ENCODE data around the gene IFT20. TPM values are rescaled to one million over a fixed set of nuclear protein-coding genes. Genes with fewer than 3 reads are reported as not detected.
"Not testable (repeated sequence)": the region's sequence is repeated elsewhere in the genome, so short reads cannot be mapped to it uniquely, and the experiment has no call there.

IFT20 gene
- total RNA-seq, 1 donor from 2014 or later = 63.7 TPM

- Mint-ChIP-seq H3K9me3 (ENCODE audit: low read depth) (no peaks in the 10 kb centered on the region), H3K4me3 (ENCODE audit: unreplicated experiment) (no peak overlapping the region), H3K4me1 (ENCODE audit: low read depth) (peaks cover 36% of the 10 kb centered on the region), H3K27ac (ENCODE audit: unreplicated experiment) (peak overlapping the region; percentile 17), H3K27me3 (ENCODE audit: low read depth) (no peaks in the 10 kb centered on the region), H3K36me3 (ENCODE audit: low read depth) (peaks cover 24% of the 10 kb centered on the region)
- TF ChIP-seq CTCF (IDR thresholded peaks at IDR 0.05) = no peak
- peak; percentile 94 for DNase-seq (ENCODE audit: low spot score)
These were observed 4.2 kb upstream of the IFT20 start for GRCh38 chr17:28339431-28339830.

GRCh38 chr17:28338769-28339212 is 3.5 kb upstream of the IFT20 start:
- peak; percentile 64 for DNase-seq (ENCODE audit: low spot score)
- H3K27me3 Mint-ChIP-seq (ENCODE audit: low read depth); H3K9me3 Mint-ChIP-seq (ENCODE audit: low read depth): not testable (repeated sequence)
- H3K27ac Mint-ChIP-seq (ENCODE audit: unreplicated experiment) = peak overlapping the region; percentile 99
- H3K36me3 Mint-ChIP-seq (ENCODE audit: low read depth) = peaks cover 20% of the 10 kb centered on the region
- peak overlapping the region; percentile 55 for H3K4me3 Mint-ChIP-seq (ENCODE audit: unreplicated experiment)
- peaks cover 42% of the 10 kb centered on the region for H3K4me1 Mint-ChIP-seq (ENCODE audit: low read depth)

GRCh38 chr17:28338056-28338768 is 2.9 kb upstream of the IFT20 start:
- peaks cover 20% of the 10 kb centered on the region for H3K36me3 Mint-ChIP-seq (ENCODE audit: low read depth)
- peak overlapping the region; percentile 55 for H3K4me3 Mint-ChIP-seq (ENCODE audit: unreplicated experiment)
- no peaks in the 10 kb centered on the region for H3K27me3 Mint-ChIP-seq (ENCODE audit: low read depth)
- H3K27ac Mint-ChIP-seq (ENCODE audit: unreplicated experiment) = peak overlapping the region; percentile 99
- no peak for DNase-seq (ENCODE audit: low spot score)
- peaks cover 48% of the 10 kb centered on the region for H3K4me1 Mint-ChIP-seq (ENCODE audit: low read depth)
- TF ChIP-seq CTCF (IDR thresholded peaks at IDR 0.05) = peak; percentile 14
- no peaks in the 10 kb centered on the region for H3K9me3 Mint-ChIP-seq (ENCODE audit: low read depth)

- H3K27me3 Mint-ChIP-seq (ENCODE audit: low read depth) = no peaks in the 10 kb centered on the region
- H3K36me3 Mint-ChIP-seq (ENCODE audit: low read depth) = peaks cover 13% of the 10 kb centered on the region
- no peaks in the 10 kb centered on the region for H3K9me3 Mint-ChIP-seq (ENCODE audit: low read depth)
- H3K4me1 Mint-ChIP-seq (ENCODE audit: low read depth) = peaks cover 58% of the 10 kb centered on the region
- peak overlapping the region; percentile 99 for H3K27ac Mint-ChIP-seq (ENCODE audit: unreplicated experiment)
- peak overlapping the region; percentile 93 for H3K4me3 Mint-ChIP-seq (ENCODE audit: unreplicated experiment)
- DNase-seq (ENCODE audit: low spot score) = no peak
- TF ChIP-seq CTCF (IDR thresholded peaks at IDR 0.05) = no peak
These were observed 943 bp upstream of the IFT20 start for GRCh38 chr17:28335959-28336871.

GRCh38 chr17:28334666-28335200 is 539 bp downstream of the IFT20 start:
- H3K27ac Mint-ChIP-seq (ENCODE audit: unreplicated experiment) = peak overlapping the region; percentile 99
- peak overlapping the region; percentile 93 for H3K4me3 Mint-ChIP-seq (ENCODE audit: unreplicated experiment)
- H3K27me3 Mint-ChIP-seq (ENCODE audit: low read depth) = no peaks in the 10 kb centered on the region
- peaks cover 58% of the 10 kb centered on the region for H3K4me1 Mint-ChIP-seq (ENCODE audit: low read depth)
- H3K36me3 Mint-ChIP-seq (ENCODE audit: low read depth) = peaks cover 10% of the 10 kb centered on the region
- DNase-seq (ENCODE audit: low spot score) = peak; percentile 83
- TF ChIP-seq CTCF (IDR thresholded peaks at IDR 0.05) = peak; percentile 15
- no peaks in the 10 kb centered on the region for H3K9me3 Mint-ChIP-seq (ENCODE audit: low read depth)

Data from chondrocyte (in vitro differentiated cells).